Endothelial cell (in vitro differentiated cells): ENCODE results near the gene EBNA1BP2. TPM values are rescaled to one million over a fixed set of nuclear protein-coding genes. Genes with fewer than 3 reads are reported as not detected.
A peak's percentile ranks its signal among the peaks of the same experiment; 100 is the strongest.
"Not testable (repeated sequence)": the region's sequence is repeated elsewhere in the genome, so short reads cannot be mapped to it uniquely, and the experiment has no call there.

Experiments
- DNase-seq: peaks from one replicate; pipeline ENCODE4 v3.0.0; 2021; ENCODE audit warnings: low spot score
- H3K27ac Mint-ChIP-seq: one replicate; pipeline ENCODE4 v1.8.0; 2021; ENCODE audit warnings: mixed read lengths, inconsistent platforms; ENCODE audit not compliant: unreplicated experiment
- H3K27me3 Mint-ChIP-seq: one replicate; pipeline ENCODE4 v1.8.0; 2021; ENCODE audit warnings: mild to moderate bottlenecking, moderate library complexity, mixed read lengths, inconsistent platforms; ENCODE audit not compliant: unreplicated experiment
- H3K36me3 Mint-ChIP-seq: one replicate; pipeline ENCODE4 v1.8.0; 2021; ENCODE audit warnings: mild to moderate bottlenecking, low read depth, mixed read lengths, inconsistent platforms; ENCODE audit not compliant: unreplicated experiment
- H3K4me1 Mint-ChIP-seq: one replicate; pipeline ENCODE4 v1.8.0; 2021; ENCODE audit warnings: mild to moderate bottlenecking, mixed read lengths, inconsistent platforms; ENCODE audit not compliant: unreplicated experiment
- H3K4me3 Mint-ChIP-seq: one replicate; pipeline ENCODE4 v1.8.0; 2021; ENCODE audit warnings: mild to moderate bottlenecking, mixed read lengths, inconsistent platforms; ENCODE audit not compliant: unreplicated experiment
- H3K9me3 Mint-ChIP-seq: one replicate; pipeline ENCODE4 v1.8.0; 2021; ENCODE audit warnings: mixed read lengths, inconsistent platforms; ENCODE audit not compliant: unreplicated experiment
- microRNA-seq: library from miRNA; unstranded; fragments of <30 nt; microRNA quantifications from one replicate; pipeline ENCODE4, GENCODE V29; 2020; ENCODE audit not compliant: unreplicated experiment
- total RNA-seq: library from RNA; stranded (reverse); fragmentation: NEBNext Ultra II Directional; extraction: Animal tissue kit (Norgen Biotek cat#: 25700); gene quantifications from one replicate; pipeline ENCODE4 v1.2.1, GENCODE V29; 2021; ENCODE audit not compliant: unreplicated experiment
- TF ChIP-seq, protein P1 (sequence below): fragments of 200-600 bp; sonication (generic); IDR thresholded peaks from one replicate; pipeline ENCODE4 v1.5.0; 2021; ENCODE audit warnings: antibody characterized with exemption; ENCODE audit not compliant: unreplicated experiment

Gene EBNA1BP2
- total RNA-seq, 1 donor from 2014 or later, result 41.1 TPM

DNA sequence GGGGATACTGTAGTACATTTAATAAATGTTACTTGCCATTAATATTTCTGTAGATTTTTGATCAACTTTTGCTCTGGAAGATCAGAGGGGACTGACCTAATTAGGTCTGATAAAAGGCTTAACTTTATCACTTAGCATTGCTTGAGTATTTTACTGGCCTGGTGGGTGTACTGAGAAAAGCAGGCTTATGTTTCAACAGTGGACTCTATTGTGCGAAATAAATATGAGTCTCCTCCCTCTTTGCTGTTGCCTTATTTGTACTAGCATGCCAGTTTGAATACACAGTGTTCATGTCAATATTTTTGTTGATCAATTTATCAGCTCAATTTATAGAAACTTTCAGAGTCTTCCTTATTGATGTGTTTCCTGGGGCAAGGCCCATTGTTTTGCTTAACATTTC lies 49.1 kb downstream of the EBNA1BP2 start:
- no peak overlapping the region for H3K4me3 Mint-ChIP-seq
- peaks cover 4% of the 10 kb centered on the region for H3K36me3 Mint-ChIP-seq
- H3K4me1 Mint-ChIP-seq, result peaks cover 9% of the 10 kb centered on the region
- no peak overlapping the region for H3K27ac Mint-ChIP-seq
- DNase-seq, result no peak
- TF ChIP-seq, protein P1, sequence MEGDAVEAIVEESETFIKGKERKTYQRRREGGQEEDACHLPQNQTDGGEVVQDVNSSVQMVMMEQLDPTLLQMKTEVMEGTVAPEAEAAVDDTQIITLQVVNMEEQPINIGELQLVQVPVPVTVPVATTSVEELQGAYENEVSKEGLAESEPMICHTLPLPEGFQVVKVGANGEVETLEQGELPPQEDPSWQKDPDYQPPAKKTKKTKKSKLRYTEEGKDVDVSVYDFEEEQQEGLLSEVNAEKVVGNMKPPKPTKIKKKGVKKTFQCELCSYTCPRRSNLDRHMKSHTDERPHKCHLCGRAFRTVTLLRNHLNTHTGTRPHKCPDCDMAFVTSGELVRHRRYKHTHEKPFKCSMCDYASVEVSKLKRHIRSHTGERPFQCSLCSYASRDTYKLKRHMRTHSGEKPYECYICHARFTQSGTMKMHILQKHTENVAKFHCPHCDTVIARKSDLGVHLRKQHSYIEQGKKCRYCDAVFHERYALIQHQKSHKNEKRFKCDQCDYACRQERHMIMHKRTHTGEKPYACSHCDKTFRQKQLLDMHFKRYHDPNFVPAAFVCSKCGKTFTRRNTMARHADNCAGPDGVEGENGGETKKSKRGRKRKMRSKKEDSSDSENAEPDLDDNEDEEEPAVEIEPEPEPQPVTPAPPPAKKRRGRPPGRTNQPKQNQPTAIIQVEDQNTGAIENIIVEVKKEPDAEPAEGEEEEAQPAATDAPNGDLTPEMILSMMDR, result no peak
- no peaks in the 10 kb centered on the region for H3K9me3 Mint-ChIP-seq
- no peaks in the 10 kb centered on the region for H3K27me3 Mint-ChIP-seq

DNA sequence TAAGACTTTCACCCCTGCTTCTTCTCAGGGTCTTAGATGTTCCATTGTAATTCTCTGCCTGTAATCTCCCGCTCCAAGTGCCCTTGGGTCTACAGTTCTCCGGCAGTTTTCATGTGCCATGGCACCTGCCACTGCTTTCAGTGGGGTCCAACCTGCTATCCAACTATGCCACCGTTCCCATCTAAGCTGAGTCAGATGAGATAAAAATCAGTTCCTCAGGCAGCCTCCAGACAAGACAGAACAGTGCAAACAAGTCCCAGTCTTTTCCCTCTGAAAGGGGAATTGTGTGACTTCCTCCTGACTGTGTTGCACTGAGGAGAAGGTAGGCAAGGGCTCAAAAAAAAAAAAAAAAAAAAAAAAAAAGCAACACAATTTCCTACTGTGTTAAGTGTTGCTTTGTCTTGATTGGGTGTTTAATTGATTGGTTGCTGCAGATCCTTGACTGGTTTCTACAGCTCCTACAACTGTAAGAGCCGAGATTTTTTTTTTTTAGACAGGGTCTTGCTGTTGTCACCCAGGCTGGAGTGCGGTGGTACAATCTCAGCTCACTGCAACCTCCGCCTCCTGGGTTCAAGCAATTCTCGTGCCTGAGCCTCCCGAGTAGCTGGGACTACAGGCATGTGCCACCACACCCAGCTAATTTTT lies 50.7 kb downstream of the EBNA1BP2 start:
- Mint-ChIP-seq H3K4me3 (no peak overlapping the region), H3K4me1 (peaks cover 9% of the 10 kb centered on the region), H3K27ac (no peak overlapping the region), H3K36me3 (peaks cover 4% of the 10 kb centered on the region), H3K9me3 (no peaks in the 10 kb centered on the region), H3K27me3 (no peaks in the 10 kb centered on the region)
- TF ChIP-seq, protein P1, result no peak
- no peak for DNase-seq

DNA sequence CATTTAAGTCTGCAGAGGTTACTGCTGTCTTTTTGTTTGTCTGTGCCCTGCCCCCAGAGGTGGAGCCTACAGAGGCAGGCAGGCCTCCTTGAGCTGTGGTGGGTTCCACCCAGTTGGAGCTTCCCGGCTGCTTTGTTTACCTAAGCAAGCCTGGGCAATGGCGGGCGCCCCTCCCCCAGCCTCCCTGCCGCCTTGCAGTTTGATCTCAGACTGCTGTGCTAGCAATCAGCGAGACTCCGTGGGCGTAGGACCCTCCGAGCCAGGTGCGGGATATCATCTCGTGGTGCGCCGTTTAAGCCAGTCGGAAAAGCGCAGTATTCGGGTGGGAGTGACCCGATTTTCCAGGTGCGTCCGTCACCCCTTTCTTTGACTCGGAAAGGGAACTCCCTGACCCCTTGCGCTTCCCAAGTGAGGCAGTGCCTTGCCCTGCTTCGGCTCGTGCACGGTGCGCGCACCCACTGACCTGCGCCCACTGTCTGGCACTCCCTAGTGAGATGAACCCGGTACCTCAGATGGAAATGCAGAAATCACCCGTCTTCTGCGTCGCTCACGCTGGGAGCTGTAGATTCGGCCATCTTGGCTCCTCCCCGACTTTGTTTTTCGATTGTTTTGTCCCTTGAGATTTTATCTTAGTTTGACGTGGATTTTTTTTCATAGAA lies 52.0 kb downstream of the EBNA1BP2 start:
- DNase-seq, H3K4me1 Mint-ChIP-seq: not testable (repeated sequence)
- H3K27ac Mint-ChIP-seq, result peak overlapping the region; percentile 4

More for the DNA sequence above, 52.0 kb downstream of the EBNA1BP2 start:
- not testable (repeated sequence) for H3K36me3 Mint-ChIP-seq, H3K9me3 Mint-ChIP-seq, H3K27me3 Mint-ChIP-seq
- H3K4me3 Mint-ChIP-seq, result peak overlapping the region; percentile 48

Small RNA genes within 50 kb of the gene (microRNA-seq; reads per million reads assigned to microRNA genes)
- gene MIR6733, result not detected

Other genes with a start within 250 kb of the EBNA1BP2 start
- 511 TPM for gene SLC2A1, start 213.4 kb downstream of the EBNA1BP2 start, total RNA-seq
- gene CFAP57, start within 50 bp of the EBNA1BP2 start, total RNA-seq, result 0.49 TPM
- gene TMEM125, start 97.7 kb upstream of the EBNA1BP2 start, total RNA-seq, result 2.7 TPM
- not detected for gene C1orf210, start 113.3 kb upstream of the EBNA1BP2 start, total RNA-seq
- gene TIE1, start 128.7 kb upstream of the EBNA1BP2 start, total RNA-seq, result 643 TPM
- gene MPL, start 165.5 kb upstream of the EBNA1BP2 start, total RNA-seq, result 6.2 TPM
- gene CDC20, start 186.7 kb upstream of the EBNA1BP2 start, total RNA-seq, result 24.3 TPM
- 88.7 TPM for gene ELOVL1, start 195.7 kb upstream of the EBNA1BP2 start, total RNA-seq
- 19.5 TPM for gene MED8, start 217.5 kb upstream of the EBNA1BP2 start, total RNA-seq
- gene SZT2, start 217.6 kb upstream of the EBNA1BP2 start, total RNA-seq, result 43.2 TPM